HAP-1 (cell line): ENCODE data around the gene XKR7.
A peak's percentile ranks its signal among the peaks of the same experiment; 100 is the strongest.

ENCODE experiments used
- DNase-seq, 2 experiments: peaks; one replicate each; pipeline ENCODE4 v3.0.0-alpha.2; 2016 to 2020; ENCODE audit warnings: low spot score in 2 of 2
- H3K27me3 ChIP-seq: fragments of 250-450 bp; sonication (Bioruptor Pico); 2 replicates; pipeline ENCODE4 v1.5.1; 2020; ENCODE audit warnings: low read depth, mild to moderate bottlenecking, moderate library complexity
- H3K36me3 ChIP-seq: fragments of 250-450 bp; sonication (Bioruptor Pico); replicated peaks from 2 replicates; pipeline ENCODE4 v1.5.1; 2020; ENCODE audit warnings: mild to moderate bottlenecking
- H3K4me1 ChIP-seq: fragments of 250-450 bp; sonication (Bioruptor Pico); 2 replicates; pipeline ENCODE4 v1.5.1; 2020; ENCODE audit warnings: mild to moderate bottlenecking
- H3K4me3 ChIP-seq: fragments of 250-450 bp; sonication (Bioruptor Pico); 2 replicates; pipeline ENCODE4 v1.5.1; 2020; ENCODE audit warnings: mild to moderate bottlenecking, moderate library complexity
- H3K9me3 ChIP-seq: fragments of 250-450 bp; sonication (Bioruptor Pico); 2 replicates; pipeline ENCODE4 v1.5.1; 2020; ENCODE audit warnings: mild to moderate bottlenecking, moderate library complexity
- in situ Hi-C: fragments of 300-500 bp; cut with MboI; formaldehyde crosslinking; loops from 3 replicates; pipeline ENCODE4 v1.14.3; 2020; ENCODE audit warnings: low sequenced_read_pairs, inconsistent platforms, mixed read lengths

XKR7 gene

GRCh38 chr20:32036716-32037485 lies 69.0 kb downstream of the XKR7 start:
- H3K27me3 ChIP-seq: peaks cover 18% of the 10 kb centered on the region
- no peak overlapping the region for H3K4me3 ChIP-seq
- H3K36me3 ChIP-seq: no peaks in the 10 kb centered on the region
- DNase-seq: no peak
- no peaks in the 10 kb centered on the region; the same call in 1 of the 2 replicates for H3K4me1 ChIP-seq
- in situ Hi-C loops: no loop called here
- no peaks in the 10 kb centered on the region for H3K9me3 ChIP-seq

GRCh38 chr20:32037929-32038328 lies 70.0 kb downstream of the XKR7 start:
- DNase-seq: no peak
- H3K4me1 ChIP-seq: no peaks in the 10 kb centered on the region
- no peak overlapping the region for H3K4me3 ChIP-seq
- peaks cover 17% of the 10 kb centered on the region for H3K27me3 ChIP-seq
- no peaks in the 10 kb centered on the region for H3K36me3 ChIP-seq
- in situ Hi-C loops: no loop called here
- no peaks in the 10 kb centered on the region for H3K9me3 ChIP-seq

GRCh38 chr20:32040142-32040953 lies 72.4 kb downstream of the XKR7 start:
- Histone ChIP-seq H3K36me3 (no peaks in the 10 kb centered on the region), H3K4me3 (no peak overlapping the region), H3K9me3 (no peaks in the 10 kb centered on the region), H3K27me3 (no peaks in the 10 kb centered on the region), H3K4me1 (no peaks in the 10 kb centered on the region)
- in situ Hi-C loops: no loop called here
- no peak for DNase-seq

- no peak overlapping the region for H3K4me3 ChIP-seq
- H3K27me3 ChIP-seq: no peaks in the 10 kb centered on the region
- in situ Hi-C loops: no loop called here
- H3K4me1 ChIP-seq: no peaks in the 10 kb centered on the region
- DNase-seq: no peak
- H3K36me3 ChIP-seq: no peaks in the 10 kb centered on the region
- H3K9me3 ChIP-seq: no peaks in the 10 kb centered on the region
Observed at GRCh38 chr20:32045999-32046398, 78.0 kb downstream of the XKR7 start.

- no peak for DNase-seq
- no peaks in the 10 kb centered on the region for H3K27me3 ChIP-seq
Observed at GRCh38 chr20:32050324-32050841, 82.4 kb downstream of the XKR7 start.

GRCh38 chr20:32050851-32051556 lies 83.1 kb downstream of the XKR7 start:
- H3K4me1 ChIP-seq: peaks cover 4% of the 10 kb centered on the region; the same call in 1 of the 2 replicates
- no peaks in the 10 kb centered on the region for H3K9me3 ChIP-seq
- in situ Hi-C loops: no loop called here
- DNase-seq: no peak
- H3K36me3 ChIP-seq: no peaks in the 10 kb centered on the region
- H3K4me3 ChIP-seq: no peak overlapping the region
- H3K27me3 ChIP-seq: no peaks in the 10 kb centered on the region

More at GRCh38 chr20:32050324-32050841, 82.4 kb downstream of the XKR7 start:
- in situ Hi-C loops: no loop called here
- Histone ChIP-seq H3K9me3 (no peaks in the 10 kb centered on the region), H3K4me3 (no peak overlapping the region), H3K4me1 (peaks cover 4% of the 10 kb centered on the region; the same call in 1 of the 2 replicates), H3K36me3 (no peaks in the 10 kb centered on the region)

GRCh38 chr20:32051720-32052089 lies 83.8 kb downstream of the XKR7 start:
- H3K36me3 ChIP-seq: no peaks in the 10 kb centered on the region
- peak overlapping the region; percentile 40 for H3K4me3 ChIP-seq
- H3K9me3 ChIP-seq: no peaks in the 10 kb centered on the region
- in situ Hi-C loops: no loop called here
- DNase-seq: no peak
- H3K4me1 ChIP-seq: peaks cover 4% of the 10 kb centered on the region; the same call in 1 of the 2 replicates
- H3K27me3 ChIP-seq: no peaks in the 10 kb centered on the region

- in situ Hi-C loops: no loop called here
- Histone ChIP-seq H3K27me3 (no peaks in the 10 kb centered on the region), H3K4me1 (peaks cover 4% of the 10 kb centered on the region; the same call in 1 of the 2 replicates), H3K4me3 (peak within 1 kb of the TSS; percentile 40), H3K36me3 (no peaks in the 10 kb centered on the region), H3K9me3 (no peaks in the 10 kb centered on the region)
- peak; percentile 16 to 47 for DNase-seq
Observed at GRCh38 chr20:32052090-32052777, 84.3 kb downstream of the XKR7 start, which contains the start of gene HCK. Gene HCK, plus strand, starts transcription at chr20:32052242.

GRCh38 chr20:32052778-32053362 lies 84.9 kb downstream of the XKR7 start:
- no peaks in the 10 kb centered on the region for H3K27me3 ChIP-seq
- peak in 1 of 2 experiments; percentile 69 for DNase-seq
- peaks cover 4% of the 10 kb centered on the region; the same call in 1 of the 2 replicates for H3K4me1 ChIP-seq
- no peaks in the 10 kb centered on the region for H3K9me3 ChIP-seq
- no peaks in the 10 kb centered on the region for H3K36me3 ChIP-seq
- in situ Hi-C loops: no loop called here
- H3K4me3 ChIP-seq: peak overlapping the region; percentile 40
